HepG2 (cell line): ENCODE results near the gene TMIGD3. TPM values are rescaled to one million over a fixed set of nuclear protein-coding genes. Genes with fewer than 3 reads are reported as not detected.

ENCODE experiments used
- ATAC-seq: fragments of 200-7000 bp; cut with Tn5 transposase; 3 replicates; pipeline ENCODE4 v1.9.1; 2020; ENCODE audit warnings: mild to moderate bottlenecking, moderate library complexity
- BruUV-seq: library from RNA; stranded (reverse); fragments of 400-500 nt; replicated peaks from 2 replicates; lab custom pipeline; 2021; lab: Mats Ljungman, UMichigan
- CTCF ChIA-PET: fragments of 300-600 bp; formaldehyde crosslinking; extraction: SDS; loops from one replicate; lab custom pipeline; 2021; ENCODE audit warnings: low total read pairs, inconsistent platforms, low intra/inter-chr PET ratio; lab: Yijun Ruan, JAX
- POLR2A ChIA-PET: fragments of 350-600 bp; sonication (Branson Sonifier 250); formaldehyde crosslinking; loops from one replicate; lab custom pipeline; 2020; ENCODE audit warnings: antibody characterized with exemption, inconsistent platforms; lab: Yijun Ruan, JAX
- DNase-seq: peaks from one replicate; pipeline ENCODE4 v3.0.0-alpha.2; 2015; ENCODE audit warnings: low spot score
- FAIRE-seq: peaks from 3 replicates; lab custom pipeline; 2011; peaks lifted over from hg19 to GRCh38; lab: Jason Lieb, UNC
- H2AFZ ChIP-seq: one replicate; pipeline ENCODE4 v1.6.1; 2011; ENCODE audit warnings: low read length, inconsistent platforms
- H3K27ac ChIP-seq: fragments of 300-600 bp; 3 replicates; pipeline ENCODE4 v1.8.0; 2011; ENCODE audit warnings: mixed run types, mild to moderate bottlenecking, mixed read lengths, low read length, inconsistent platforms; ENCODE audit not compliant: insufficient read depth; ENCODE audit errors: extremely low read length
- H3K27me3 ChIP-seq, 2 experiments: fragments of 200-600 bp in 1 of 2; 2 replicates in 1 of 2; 3 replicates in 1 of 2; pipeline versions ENCODE4 v1.6.0 to v1.8.0; 2011; ENCODE audit warnings: low read length in 2 of 2, mild to moderate bottlenecking in 2 of 2, moderate library complexity in 2 of 2, inconsistent platforms in 1 of 2; ENCODE audit not compliant: insufficient read depth in 2 of 2, control insufficient read depth in 1 of 2
- H3K36me3 ChIP-seq, 2 experiments: fragments of 200-600 bp in 1 of 2; replicated peaks in 1 of 2; 2 replicates in 1 of 2; 3 replicates in 1 of 2; pipeline versions ENCODE4 v1.5.1 to v1.8.0; 2011; ENCODE audit warnings: low read length in 2 of 2, inconsistent platforms in 1 of 2; ENCODE audit not compliant: insufficient read depth in 2 of 2, control insufficient read depth in 1 of 2
- H3K4me1 ChIP-seq: 2 replicates; pipeline ENCODE4 v1.5.1; 2012; ENCODE audit warnings: low read length, inconsistent platforms; ENCODE audit not compliant: insufficient read depth
- H3K4me2 ChIP-seq: 2 replicates; pipeline ENCODE4 v1.6.0; 2011; ENCODE audit warnings: low read depth, low read length, inconsistent platforms
- H3K4me3 ChIP-seq, 3 experiments: fragments of 200-600 bp in 1 of 3; sonication (generic), shearing (Covaris generic) in 1 of 3; replicated peaks in 1 of 3; 2 replicates each; pipeline ENCODE4 v1.5.1; 2011 to 2016; ENCODE audit warnings: low read length in 3 of 3, inconsistent platforms in 2 of 3, low read depth in 2 of 3, mild to moderate bottlenecking in 2 of 3, control low read depth in 1 of 3, mixed read lengths in 1 of 3; ENCODE audit not compliant: insufficient read depth in 1 of 3
- H3K79me2 ChIP-seq: one replicate; pipeline ENCODE4 v1.6.1; 2011; ENCODE audit warnings: low read length, inconsistent platforms; ENCODE audit not compliant: insufficient read depth
- H3K9ac ChIP-seq: 2 replicates; pipeline ENCODE4 v1.6.0; 2011; ENCODE audit warnings: mild to moderate bottlenecking, low read depth, low read length, inconsistent platforms; ENCODE audit not compliant: insufficient read depth
- H3K9me3 ChIP-seq: 2 replicates; pipeline ENCODE4 v1.5.1; 2012; ENCODE audit warnings: mild to moderate bottlenecking, low read length
- H4K20me1 ChIP-seq: 2 replicates; pipeline ENCODE4 v1.6.0; 2011; ENCODE audit warnings: inconsistent platforms, mild to moderate bottlenecking, low read length, moderate library complexity; ENCODE audit not compliant: insufficient read depth
- ETS1 ChIP-seq: sonication (generic); formaldehyde crosslinking; IDR thresholded peaks from 2 replicates; pipeline ENCODE4 v1.4.0; 2020; ENCODE audit warnings: missing genetic modification reagents
- PITX1 ChIP-seq: sonication (generic); formaldehyde crosslinking; IDR thresholded peaks from 2 replicates; pipeline ENCODE4 v1.5.1; 2020; ENCODE audit warnings: mild to moderate bottlenecking, missing genetic modification reagents
- REST ChIP-seq, 2 experiments: IDR thresholded peaks; 2 replicates each; pipeline ENCODE4 v1.6.1; 2011 to 2012; ENCODE audit warnings: low read length in 2 of 2, borderline replicate concordance in 1 of 2, low read depth in 1 of 2, mild to moderate bottlenecking in 1 of 2, moderate library complexity in 1 of 2
- SRSF1 ChIP-seq: fragments of 200-400 bp; formaldehyde crosslinking; optimal IDR thresholded peaks from 2 replicates; pipeline ENCODE3; 2017; ENCODE audit warnings: mild to moderate bottlenecking, low read depth, low read length, moderate library complexity
- ZFP37 ChIP-seq: sonication (generic); formaldehyde crosslinking; IDR thresholded peaks from 2 replicates; pipeline ENCODE4 v1.4.0; 2020; ENCODE audit warnings: missing genetic modification reagents, borderline replicate concordance
- ZNF225 ChIP-seq: sonication (generic); formaldehyde crosslinking; IDR thresholded peaks from 2 replicates; pipeline ENCODE4 v1.4.0; 2020; ENCODE audit warnings: mild to moderate bottlenecking, missing genetic modification reagents
- in situ Hi-C: cut with HindIII; loops from 2 replicates; pipeline ENCODE4 v1.10.0; 2017; ENCODE audit warnings: low pct_unique_long_range_greater_than_20kb; ENCODE audit not compliant: extremely low pct_ligation_motif_present
- intact Hi-C: fragments of 100-400 bp; cut with micrococcal nuclease; formaldehyde crosslinking; loops from one replicate; pipeline ENCODE4 v1.10.0; 2022; ENCODE audit not compliant: unreplicated experiment
- polyA plus RNA-seq, 8 experiments: library from polyadenylated mRNA; depleted of rRNA in 3 of 8; stranded (reverse) in 7 of 8; unstranded in 1 of 8; fragments of >200 nt; fragmentation: Illumina TruSeq in 4 of 8; extraction: Trizol in 4 of 8; gene quantifications; 2 replicates each; pipeline versions ENCODE4 v1.2.1 to v1.2.3, GENCODE V29; 2011 to 2016; ENCODE audit warnings: low read depth in 4 of 8, missing spikeins in 1 of 8, mixed read lengths in 1 of 8; ENCODE audit not compliant: insufficient read depth in 1 of 8
- total RNA-seq, 5 experiments: library from RNA; depleted of rRNA; stranded (reverse); fragments of >200 nt; fragmentation: Illumina TruSeq; extraction: Trizol; gene quantifications; 2 replicates each; pipeline ENCODE4 v1.2.3, GENCODE V29; 2016; ENCODE audit warnings: low read depth in 1 of 5
- TF ChIP-seq, protein P1 (sequence below): sonication (generic); formaldehyde crosslinking; IDR thresholded peaks from 2 replicates; pipeline ENCODE4 v1.9.0; 2021; ENCODE audit warnings: missing genetic modification reagents, borderline replicate concordance
- TF ChIP-seq, protein P2 (sequence below): sonication (generic); formaldehyde crosslinking; IDR thresholded peaks from 2 replicates; pipeline ENCODE4 v1.5.1; 2020; ENCODE audit warnings: mild to moderate bottlenecking, missing genetic modification reagents, moderate library complexity
- TF ChIP-seq, protein P3 (sequence below): sonication (generic); formaldehyde crosslinking; IDR thresholded peaks from 2 replicates; pipeline ENCODE4 v1.9.0; 2021; ENCODE audit warnings: missing genetic modification reagents, borderline replicate concordance

TMIGD3 gene
- total and polyA plus RNA-seq, 2 of the 13 experiments (the other 11 are each of a cell fraction or from before 2014, with no cell fraction given): not detected

- Histone ChIP-seq H3K36me3 (peaks cover 0 to 1% of the 10 kb centered on the region in 2 experiments; a peak in 1 of 5 replicates), H3K9ac (no peak overlapping the region), H4K20me1 (no peaks in the 10 kb centered on the region), H2AFZ (no peak overlapping the region), H3K9me3 (no peaks in the 10 kb centered on the region), H3K27ac (no peak overlapping the region), H3K4me2 (no peak overlapping the region), H3K79me2 (no peaks in the 10 kb centered on the region), H3K4me3 (no peak overlapping the region), H3K4me1 (peaks cover 13% of the 10 kb centered on the region; the same call in 1 of the 2 replicates), H3K27me3 (no peaks in the 10 kb centered on the region)
- BruUV-seq: no TSS peak
- no peak for FAIRE-seq
- no peak for ATAC-seq
- no peak for DNase-seq
- CTCF ChIA-PET: no interaction called here
- intact Hi-C loops: no loop called here
- POLR2A ChIA-PET: no interaction called here
- in situ Hi-C loops: no loop called here
- TF ChIP-seq, protein P1, sequence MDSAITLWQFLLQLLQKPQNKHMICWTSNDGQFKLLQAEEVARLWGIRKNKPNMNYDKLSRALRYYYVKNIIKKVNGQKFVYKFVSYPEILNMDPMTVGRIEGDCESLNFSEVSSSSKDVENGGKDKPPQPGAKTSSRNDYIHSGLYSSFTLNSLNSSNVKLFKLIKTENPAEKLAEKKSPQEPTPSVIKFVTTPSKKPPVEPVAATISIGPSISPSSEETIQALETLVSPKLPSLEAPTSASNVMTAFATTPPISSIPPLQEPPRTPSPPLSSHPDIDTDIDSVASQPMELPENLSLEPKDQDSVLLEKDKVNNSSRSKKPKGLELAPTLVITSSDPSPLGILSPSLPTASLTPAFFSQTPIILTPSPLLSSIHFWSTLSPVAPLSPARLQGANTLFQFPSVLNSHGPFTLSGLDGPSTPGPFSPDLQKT (CRISPR knock-in tag): no peak
- TF ChIP-seq, protein P2, sequence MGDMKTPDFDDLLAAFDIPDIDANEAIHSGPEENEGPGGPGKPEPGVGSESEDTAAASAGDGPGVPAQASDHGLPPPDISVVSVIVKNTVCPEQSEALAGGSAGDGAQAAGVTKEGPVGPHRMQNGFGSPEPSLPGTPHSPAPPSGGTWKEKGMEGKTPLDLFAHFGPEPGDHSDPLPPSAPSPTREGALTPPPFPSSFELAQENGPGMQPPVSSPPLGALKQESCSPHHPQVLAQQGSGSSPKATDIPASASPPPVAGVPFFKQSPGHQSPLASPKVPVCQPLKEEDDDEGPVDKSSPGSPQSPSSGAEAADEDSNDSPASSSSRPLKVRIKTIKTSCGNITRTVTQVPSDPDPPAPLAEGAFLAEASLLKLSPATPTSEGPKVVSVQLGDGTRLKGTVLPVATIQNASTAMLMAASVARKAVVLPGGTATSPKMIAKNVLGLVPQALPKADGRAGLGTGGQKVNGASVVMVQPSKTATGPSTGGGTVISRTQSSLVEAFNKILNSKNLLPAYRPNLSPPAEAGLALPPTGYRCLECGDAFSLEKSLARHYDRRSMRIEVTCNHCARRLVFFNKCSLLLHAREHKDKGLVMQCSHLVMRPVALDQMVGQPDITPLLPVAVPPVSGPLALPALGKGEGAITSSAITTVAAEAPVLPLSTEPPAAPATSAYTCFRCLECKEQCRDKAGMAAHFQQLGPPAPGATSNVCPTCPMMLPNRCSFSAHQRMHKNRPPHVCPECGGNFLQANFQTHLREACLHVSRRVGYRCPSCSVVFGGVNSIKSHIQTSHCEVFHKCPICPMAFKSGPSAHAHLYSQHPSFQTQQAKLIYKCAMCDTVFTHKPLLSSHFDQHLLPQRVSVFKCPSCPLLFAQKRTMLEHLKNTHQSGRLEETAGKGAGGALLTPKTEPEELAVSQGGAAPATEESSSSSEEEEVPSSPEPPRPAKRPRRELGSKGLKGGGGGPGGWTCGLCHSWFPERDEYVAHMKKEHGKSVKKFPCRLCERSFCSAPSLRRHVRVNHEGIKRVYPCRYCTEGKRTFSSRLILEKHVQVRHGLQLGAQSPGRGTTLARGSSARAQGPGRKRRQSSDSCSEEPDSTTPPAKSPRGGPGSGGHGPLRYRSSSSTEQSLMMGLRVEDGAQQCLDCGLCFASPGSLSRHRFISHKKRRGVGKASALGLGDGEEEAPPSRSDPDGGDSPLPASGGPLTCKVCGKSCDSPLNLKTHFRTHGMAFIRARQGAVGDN (CRISPR knock-in tag): no peak
- no peak for TF ChIP-seq REST (IDR thresholded peaks at IDR 0.05; ENCODE audit: borderline replicate concordance in 1 of 2, low read depth in 1 of 2, low read length in 2 of 2)
- TF ChIP-seq SRSF1: no peak
- TF ChIP-seq ZNF225 (CRISPR knock-in tag): no peak
- TF ChIP-seq, protein P3, sequence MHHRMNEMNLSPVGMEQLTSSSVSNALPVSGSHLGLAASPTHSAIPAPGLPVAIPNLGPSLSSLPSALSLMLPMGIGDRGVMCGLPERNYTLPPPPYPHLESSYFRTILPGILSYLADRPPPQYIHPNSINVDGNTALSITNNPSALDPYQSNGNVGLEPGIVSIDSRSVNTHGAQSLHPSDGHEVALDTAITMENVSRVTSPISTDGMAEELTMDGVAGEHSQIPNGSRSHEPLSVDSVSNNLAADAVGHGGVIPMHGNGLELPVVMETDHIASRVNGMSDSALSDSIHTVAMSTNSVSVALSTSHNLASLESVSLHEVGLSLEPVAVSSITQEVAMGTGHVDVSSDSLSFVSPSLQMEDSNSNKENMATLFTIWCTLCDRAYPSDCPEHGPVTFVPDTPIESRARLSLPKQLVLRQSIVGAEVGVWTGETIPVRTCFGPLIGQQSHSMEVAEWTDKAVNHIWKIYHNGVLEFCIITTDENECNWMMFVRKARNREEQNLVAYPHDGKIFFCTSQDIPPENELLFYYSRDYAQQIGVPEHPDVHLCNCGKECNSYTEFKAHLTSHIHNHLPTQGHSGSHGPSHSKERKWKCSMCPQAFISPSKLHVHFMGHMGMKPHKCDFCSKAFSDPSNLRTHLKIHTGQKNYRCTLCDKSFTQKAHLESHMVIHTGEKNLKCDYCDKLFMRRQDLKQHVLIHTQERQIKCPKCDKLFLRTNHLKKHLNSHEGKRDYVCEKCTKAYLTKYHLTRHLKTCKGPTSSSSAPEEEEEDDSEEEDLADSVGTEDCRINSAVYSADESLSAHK (CRISPR knock-in tag): no peak
- no peak for TF ChIP-seq ETS1 (CRISPR knock-in tag)
- no peak for TF ChIP-seq PITX1 (CRISPR knock-in tag)
- TF ChIP-seq ZFP37 (CRISPR knock-in tag): no peak
Observed at GRCh38 chr1:111469539-111469938, 33.9 kb downstream of the TMIGD3 start.
